ENCODE data around the gene SPTSSB. TPM values are rescaled to one million over a fixed set of nuclear protein-coding genes. Genes with fewer than 3 reads are reported as not detected.

SPTSSB gene
- total RNA-seq: 7.8 TPM
- 0.52 TPM for polyA plus RNA-seq (ENCODE audit: insufficient read depth, low read depth, low replicate concordance)
- long read RNA-seq, donor 1, partial matches to known transcripts: 0 of 1 reads
- long read RNA-seq, donor 1, other reads (novel, unspliced or antisense): 0 of 1 reads
- long read RNA-seq, donor 2: 0 reads
- long read RNA-seq, donor 3, partial matches to known transcripts: 0 of 2 reads
- long read RNA-seq, donor 3, other reads (novel, unspliced or antisense): 0 of 2 reads
- long read RNA-seq, donor 4, partial matches to known transcripts: 0 of 2 reads
- long read RNA-seq, donor 4, other reads (novel, unspliced or antisense): 0 of 2 reads
- long read RNA-seq, donor 5: 0 reads
- long read RNA-seq, donor 6, partial matches to known transcripts: 0 of 4 reads
- long read RNA-seq, donor 6, other reads (novel, unspliced or antisense): 0 of 4 reads
- long read RNA-seq, donor 7, partial matches to known transcripts: 0 of 3 reads
- long read RNA-seq, donor 7, other reads (novel, unspliced or antisense): 1 of 3 reads
- long read RNA-seq, donor 8, partial matches to known transcripts: 0 of 2 reads
- long read RNA-seq, donor 8, other reads (novel, unspliced or antisense): 0 of 2 reads
- long read RNA-seq, donor 9, partial matches to known transcripts: 0 of 2 reads
- long read RNA-seq, donor 9, other reads (novel, unspliced or antisense): 0 of 2 reads
- long read RNA-seq, donor 10, partial matches to known transcripts: 0 of 3 reads
- long read RNA-seq, donor 10, other reads (novel, unspliced or antisense): 0 of 3 reads

- Histone ChIP-seq H3K4me3 (ENCODE audit: low read length in 3 of 3) (peak within 1 kb of the TSS; percentile 45 to 64 (median 49)), H3K9ac (ENCODE audit: low read length in 3 of 3) (peak within 1 kb of the TSS in 2 of 3 donors; percentile 6 to 47), H3K27ac (ENCODE audit: low read depth in 2 of 2, low read length in 2 of 2) (no peak within 1 kb of the TSS), H3K36me3 (ENCODE audit: control insufficient read depth in 2 of 3, insufficient read depth in 3 of 3, low read length in 3 of 3) (no peaks in the 10 kb centered on the region), H3K4me1 (ENCODE audit: control insufficient read depth in 2 of 3, insufficient read depth in 2 of 3, low read depth in 1 of 3, low read length in 3 of 3) (peaks cover 0 to 6% (median 0%) of the 10 kb centered on the region in 3 donors), H3K9me3 (ENCODE audit: control insufficient read depth in 2 of 3, insufficient read depth in 1 of 3, low read length in 3 of 3) (no peaks in the 10 kb centered on the region), H3K27me3 (ENCODE audit: control insufficient read depth, insufficient read depth, low read length) (peaks cover 7% of the 10 kb centered on the region)
- DNase-seq (peak; percentile 73 to 88 (median 83)), FAIRE-seq (no peak)
- intact Hi-C loops (cut with DNase I): no loop called here
- no peak for TF ChIP-seq CTCF (IDR thresholded peaks at IDR 0.05; ENCODE audit: borderline replicate concordance, extremely low read depth, insufficient read depth)
Observed at GRCh38 chr3:161371441-161372320, at the start of gene SPTSSB. Gene SPTSSB, minus strand, starts transcription at chr3:161371517. Its CDS starts 25,194 bp downstream, at chr3:161346323.

- no peak for TF ChIP-seq CTCF (IDR thresholded peaks at IDR 0.05; ENCODE audit: borderline replicate concordance, extremely low read depth, insufficient read depth)
- FAIRE-seq (no peak), DNase-seq (peak in 3 of 5 donors; percentile 29 to 72 (median 55))
- Histone ChIP-seq H3K9ac (ENCODE audit: low read length in 3 of 3) (no peak overlapping the region), H3K4me1 (ENCODE audit: control insufficient read depth in 2 of 3, insufficient read depth in 2 of 3, low read depth in 1 of 3, low read length in 3 of 3) (peaks cover 0 to 3% (median 0%) of the 10 kb centered on the region in 3 donors), H3K36me3 (ENCODE audit: control insufficient read depth in 2 of 3, insufficient read depth in 3 of 3, low read length in 3 of 3) (no peaks in the 10 kb centered on the region), H3K9me3 (ENCODE audit: control insufficient read depth in 2 of 3, insufficient read depth in 1 of 3, low read length in 3 of 3) (no peaks in the 10 kb centered on the region), H3K27ac (ENCODE audit: low read depth in 2 of 2, low read length in 2 of 2) (no peak overlapping the region), H3K4me3 (ENCODE audit: low read length in 3 of 3) (no peak overlapping the region), H3K27me3 (ENCODE audit: control insufficient read depth, insufficient read depth, low read length) (no peaks in the 10 kb centered on the region)
- intact Hi-C loops (cut with DNase I): no loop called here
Observed at GRCh38 chr3:161420746-161421145, 49.4 kb upstream of the SPTSSB start.

- intact Hi-C loops (cut with DNase I): no loop called here
- Histone ChIP-seq H3K36me3 (ENCODE audit: control insufficient read depth in 2 of 3, insufficient read depth in 3 of 3, low read length in 3 of 3) (no peaks in the 10 kb centered on the region), H3K27ac (ENCODE audit: low read depth in 2 of 2, low read length in 2 of 2) (no peak overlapping the region), H3K9me3 (ENCODE audit: control insufficient read depth in 2 of 3, insufficient read depth in 1 of 3, low read length in 3 of 3) (no peaks in the 10 kb centered on the region), H3K27me3 (ENCODE audit: control insufficient read depth, insufficient read depth, low read length) (no peaks in the 10 kb centered on the region), H3K9ac (ENCODE audit: low read length in 3 of 3) (no peak overlapping the region), H3K4me1 (ENCODE audit: control insufficient read depth in 2 of 3, insufficient read depth in 2 of 3, low read depth in 1 of 3, low read length in 3 of 3) (peaks cover 0 to 3% (median 0%) of the 10 kb centered on the region in 3 donors), H3K4me3 (ENCODE audit: low read length in 3 of 3) (no peak overlapping the region)
- no peak for FAIRE-seq
- no peak for DNase-seq
- TF ChIP-seq CTCF (IDR thresholded peaks at IDR 0.05; ENCODE audit: borderline replicate concordance, extremely low read depth, insufficient read depth): no peak
Observed at GRCh38 chr3:161419555-161420333, 48.4 kb upstream of the SPTSSB start.
